Femur (tissue), 1 donor: ENCODE results near the gene CENPT.
"Not testable (repeated sequence)": the region's sequence is repeated elsewhere in the genome, so short reads cannot be mapped to it uniquely, and the experiment has no call there.

Source experiments
- DNase-seq: peaks from one replicate; pipeline ENCODE4 v3.0.0-alpha.2; 2017

CENPT gene

GRCh38 chr16:67846063-67846319, 1.5 kb downstream of the CENPT start:
- DNase-seq: no peak

- no peak for DNase-seq
These were observed 2.0 kb downstream of the CENPT start for GRCh38 chr16:67845291-67846062.

- no peak for DNase-seq
These were observed 3.0 kb downstream of the CENPT start for GRCh38 chr16:67844497-67844896.

GRCh38 chr16:67843343-67843765, 4.1 kb downstream of the CENPT start:
- DNase-seq: no peak

- DNase-seq: peak; percentile 66
These were observed 4.8 kb downstream of the CENPT start for GRCh38 chr16:67842509-67843342.

- DNase-seq: peak; percentile 96
These were observed 5.5 kb downstream of the CENPT start, which contains the start of gene THAP11 for GRCh38 chr16:67841816-67842508. Gene THAP11, plus strand, starts transcription at chr16:67842320. Its CDS starts 235 bp downstream, at chr16:67842555.

GRCh38 chr16:67841198-67841815, 6.2 kb downstream of the CENPT start:
- no peak for DNase-seq

- DNase-seq: no peak
These were observed 9.7 kb downstream of the CENPT start for GRCh38 chr16:67837811-67838210.

GRCh38 chr16:67837190-67837589, 10.3 kb downstream of the CENPT start:
- not testable (repeated sequence) for DNase-seq

GRCh38 chr16:67834242-67834614, 13.3 kb downstream of the CENPT start:
- no peak for DNase-seq

- peak; percentile 97 for DNase-seq
These were observed 13.9 kb downstream of the CENPT start for GRCh38 chr16:67833415-67834241.

- peak; percentile 57 for DNase-seq
These were observed 14.5 kb downstream of the CENPT start for GRCh38 chr16:67833030-67833414.

- no peak for DNase-seq
These were observed 18.8 kb downstream of the CENPT start for GRCh38 chr16:67828651-67829050.

GRCh38 chr16:67825906-67826305, 21.6 kb downstream of the CENPT start:
- DNase-seq: no peak

- no peak for DNase-seq
These were observed 22.4 kb downstream of the CENPT start for GRCh38 chr16:67825119-67825518.

GRCh38 chr16:67822511-67822910, 25.0 kb downstream of the CENPT start:
- DNase-seq: no peak

- DNase-seq: no peak
These were observed 26.8 kb downstream of the CENPT start for GRCh38 chr16:67820608-67821259.

GRCh38 chr16:67814567-67814966, 32.9 kb downstream of the CENPT start:
- DNase-seq: no peak

- no peak for DNase-seq
These were observed 35.6 kb downstream of the CENPT start for GRCh38 chr16:67811899-67812298.

GRCh38 chr16:67807148-67807682, 40.3 kb downstream of the CENPT start:
- DNase-seq: no peak

- peak; percentile 99 for DNase-seq
These were observed 40.9 kb downstream of the CENPT start, which contains the start of the genes RANBP10 and TSNAXIP1 for GRCh38 chr16:67806428-67807147. Gene RANBP10, minus strand, starts transcription at chr16:67806560. Its CDS starts 24 bp downstream, at chr16:67806536. Gene TSNAXIP1, plus strand, starts transcription at chr16:67806889. Its CDS starts 261 bp downstream, at chr16:67807150.
